GM20000 (cell line): ENCODE data around the gene PITPNC1.

ENCODE experiments used
- DNase-seq: peaks from one replicate; pipeline ENCODE4 v3.0.0; 2012; ENCODE audit warnings: low spot score
- TF ChIP-seq, protein P1 (sequence below): IDR thresholded peaks from 2 replicates; pipeline ENCODE4 v1.5.1; 2012; ENCODE audit warnings: mild to moderate bottlenecking, control low read depth; ENCODE audit errors: extremely low read depth, missing control alignments

The PITPNC1 gene

DNA sequence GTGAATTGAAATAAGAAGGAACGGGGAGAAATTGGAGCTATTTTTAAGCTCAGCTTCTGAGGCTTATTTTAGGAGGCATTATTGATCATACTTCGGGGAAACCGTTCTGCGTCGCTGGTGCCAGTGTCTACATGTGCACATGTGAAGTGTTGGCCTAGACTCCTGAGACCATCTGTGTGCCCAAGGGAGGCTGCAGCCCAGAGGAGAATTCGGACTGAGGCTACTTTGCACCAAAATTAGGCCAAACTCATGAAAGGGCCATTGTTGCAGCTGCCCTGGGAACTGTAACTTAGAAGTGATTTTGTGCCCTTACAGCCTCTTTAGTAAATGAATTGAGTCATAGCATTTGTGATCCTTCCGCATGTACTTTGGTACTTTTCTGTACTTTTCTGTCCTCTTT, 238.7 kb downstream of the PITPNC1 start:
- TF ChIP-seq, protein P1, sequence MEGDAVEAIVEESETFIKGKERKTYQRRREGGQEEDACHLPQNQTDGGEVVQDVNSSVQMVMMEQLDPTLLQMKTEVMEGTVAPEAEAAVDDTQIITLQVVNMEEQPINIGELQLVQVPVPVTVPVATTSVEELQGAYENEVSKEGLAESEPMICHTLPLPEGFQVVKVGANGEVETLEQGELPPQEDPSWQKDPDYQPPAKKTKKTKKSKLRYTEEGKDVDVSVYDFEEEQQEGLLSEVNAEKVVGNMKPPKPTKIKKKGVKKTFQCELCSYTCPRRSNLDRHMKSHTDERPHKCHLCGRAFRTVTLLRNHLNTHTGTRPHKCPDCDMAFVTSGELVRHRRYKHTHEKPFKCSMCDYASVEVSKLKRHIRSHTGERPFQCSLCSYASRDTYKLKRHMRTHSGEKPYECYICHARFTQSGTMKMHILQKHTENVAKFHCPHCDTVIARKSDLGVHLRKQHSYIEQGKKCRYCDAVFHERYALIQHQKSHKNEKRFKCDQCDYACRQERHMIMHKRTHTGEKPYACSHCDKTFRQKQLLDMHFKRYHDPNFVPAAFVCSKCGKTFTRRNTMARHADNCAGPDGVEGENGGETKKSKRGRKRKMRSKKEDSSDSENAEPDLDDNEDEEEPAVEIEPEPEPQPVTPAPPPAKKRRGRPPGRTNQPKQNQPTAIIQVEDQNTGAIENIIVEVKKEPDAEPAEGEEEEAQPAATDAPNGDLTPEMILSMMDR, result no peak
- no peak for DNase-seq

DNA sequence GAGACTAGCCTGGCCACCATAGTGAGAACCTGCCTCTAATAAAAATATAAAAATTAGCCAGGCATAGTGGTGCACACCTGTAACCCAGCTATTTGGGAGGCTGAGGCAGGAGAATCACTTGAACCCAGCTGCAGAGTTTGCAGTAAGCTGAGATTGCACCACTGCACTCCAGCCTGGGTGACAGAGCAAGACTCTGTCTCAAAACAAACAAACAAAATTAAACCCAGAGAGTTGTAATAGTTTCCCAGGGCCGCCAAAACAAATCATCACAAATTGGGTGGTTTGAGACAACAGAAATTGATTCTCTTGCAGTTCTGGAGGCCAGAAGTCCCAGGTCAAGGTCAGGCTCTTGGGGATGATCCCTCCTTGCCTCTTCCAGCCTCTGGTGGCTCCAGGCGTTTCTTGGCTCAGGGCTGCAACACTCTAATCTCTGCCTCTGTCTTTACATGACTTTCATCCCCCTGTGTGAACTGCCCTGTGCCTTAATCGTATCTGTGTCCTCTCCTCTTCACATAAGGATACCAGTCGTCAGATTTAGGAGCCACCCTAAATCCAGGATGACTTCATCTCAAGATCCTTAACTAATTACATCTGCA, 240.3 kb downstream of the PITPNC1 start:
- DNase-seq, result no peak
- TF ChIP-seq, protein P1, result no peak

DNA sequence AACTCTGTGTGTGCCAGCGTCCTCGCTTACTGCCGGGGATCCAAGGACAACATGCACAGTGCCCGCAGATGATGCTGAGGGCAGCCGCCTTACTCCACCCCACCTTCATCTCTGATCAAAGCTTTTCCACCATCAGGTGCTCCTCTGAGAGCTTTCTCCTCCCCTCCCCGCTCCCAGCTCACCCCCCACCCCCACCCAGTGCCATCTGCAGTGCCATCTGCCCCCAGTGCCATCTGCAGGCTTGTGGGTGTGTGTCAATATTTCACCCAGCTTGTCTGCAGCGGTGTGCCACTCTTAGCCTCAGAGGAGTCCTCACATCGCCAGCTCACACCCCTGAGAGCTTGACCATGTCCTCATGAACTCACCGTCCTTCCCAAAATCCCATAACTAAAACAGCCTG, 242.5 kb downstream of the PITPNC1 start:
- TF ChIP-seq, protein P1, result no peak
- no peak for DNase-seq

DNA sequence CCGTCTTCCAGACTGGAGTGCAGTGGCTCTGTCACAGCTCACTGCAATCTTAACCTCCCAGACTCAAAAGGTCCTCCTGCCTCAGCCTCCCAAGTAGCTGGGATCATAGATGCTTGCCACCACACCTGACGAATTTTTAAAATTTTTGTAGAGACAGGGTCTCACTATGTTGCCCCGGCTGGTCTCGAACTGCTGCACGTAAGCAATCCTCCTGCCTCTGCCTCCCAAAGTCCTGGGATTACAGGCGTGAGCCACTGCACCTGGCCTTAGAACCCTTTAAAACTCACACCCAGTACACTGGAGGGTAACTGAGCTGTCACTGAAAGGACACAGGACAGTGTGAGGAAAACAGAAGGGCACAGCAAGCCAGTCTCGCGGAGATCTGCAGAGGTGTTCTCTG, 243.0 kb downstream of the PITPNC1 start:
- TF ChIP-seq, protein P1, result no peak
- DNase-seq, result no peak

DNA sequence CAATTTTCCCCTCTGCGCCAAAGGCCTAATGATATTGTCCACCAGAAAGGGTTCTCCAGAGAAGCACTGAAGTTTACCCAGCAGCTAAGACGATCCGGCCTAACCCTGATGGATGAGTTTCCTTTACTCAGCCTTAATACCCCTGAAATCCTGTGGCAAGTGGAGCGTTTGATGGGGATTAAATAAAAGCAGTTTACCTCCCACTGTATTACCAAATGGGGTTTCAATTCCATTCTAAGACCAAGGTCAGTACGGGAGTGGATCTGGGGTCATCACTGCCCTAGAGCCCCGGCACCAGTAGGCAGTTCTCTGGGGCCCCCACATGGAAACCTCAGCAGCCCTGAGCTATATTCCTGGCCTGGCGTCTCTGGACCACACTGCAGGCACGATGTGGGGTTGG, 243.6 kb downstream of the PITPNC1 start:
- no peak for DNase-seq
- TF ChIP-seq, protein P1, result no peak

DNA sequence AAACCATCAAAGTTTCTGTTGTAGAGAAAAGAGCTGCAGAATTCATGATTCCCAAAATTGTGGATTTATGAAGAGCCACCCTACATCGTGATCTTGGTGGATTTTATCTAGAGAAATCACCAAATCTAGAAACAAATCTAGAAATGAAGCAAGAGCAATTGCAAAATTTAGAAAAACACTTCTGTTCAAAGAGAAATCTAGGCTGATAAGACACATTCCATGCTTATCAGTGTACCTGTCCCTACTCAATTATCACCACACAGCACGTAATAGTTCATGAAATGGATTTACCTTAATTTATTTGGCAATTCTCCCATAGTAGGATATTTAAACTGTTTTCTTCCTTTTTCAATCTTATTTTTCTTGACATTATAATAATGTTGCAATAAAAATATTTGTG, 246.7 kb downstream of the PITPNC1 start:
- no peak for DNase-seq
- TF ChIP-seq, protein P1, result no peak

DNA sequence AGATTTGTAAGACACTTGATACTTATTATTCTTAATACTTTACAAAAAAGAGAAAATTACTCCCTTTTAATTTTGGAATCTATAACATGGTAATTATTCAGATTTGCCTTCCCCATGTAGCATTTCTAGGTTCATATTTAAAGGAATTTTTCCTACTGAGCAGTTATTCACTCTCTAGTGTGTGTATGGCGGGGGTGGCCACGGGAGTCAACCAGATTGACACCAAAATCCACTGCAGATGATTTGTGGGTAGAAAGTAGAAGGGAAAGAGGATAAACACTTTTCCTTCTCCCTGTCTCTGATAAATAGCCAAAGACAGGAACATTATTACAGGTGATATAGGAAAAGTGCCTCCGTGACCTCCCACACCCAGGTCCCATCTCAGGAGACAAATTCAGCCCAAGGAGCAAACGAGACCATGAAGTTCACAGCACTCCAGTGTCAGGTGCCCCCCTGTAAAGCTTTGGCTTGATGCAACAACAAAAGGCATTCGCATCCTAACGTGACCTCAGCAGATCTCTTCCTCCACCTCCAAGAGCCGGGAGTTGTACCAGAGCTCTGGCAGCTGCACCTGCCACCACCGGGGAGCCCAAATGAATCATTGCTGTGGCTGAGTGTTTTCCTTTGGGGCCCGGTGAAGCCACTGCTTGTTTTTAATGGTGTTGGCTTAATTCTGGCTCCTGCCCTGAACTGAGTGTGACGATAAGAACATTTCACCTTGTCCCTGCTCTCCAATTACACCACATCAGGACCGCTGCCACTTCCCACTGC, 248.0 kb downstream of the PITPNC1 start:
- TF ChIP-seq, protein P1, result no peak
- no peak for DNase-seq
